Tibial nerve (tissue), 4 donors: Measurements from ENCODE around the gene TTC39B. TPM values are rescaled to one million over a fixed set of nuclear protein-coding genes. Genes with fewer than 3 reads are reported as not detected.
"Not testable (repeated sequence)": the region's sequence is repeated elsewhere in the genome, so short reads cannot be mapped to it uniquely, and the experiment has no call there.

Experiments used
- DNase-seq, 2 donors: peaks; one replicate each; pipeline ENCODE4 v3.0.0-alpha.2; 2019; ENCODE audit warnings: low spot score in 2 of 2
- H3K27ac ChIP-seq, 4 donors: fragments of 200-600 bp; sonication (generic) in 3 of 4; one replicate each; pipeline ENCODE4 v1.5.1; 2017 to 2019; ENCODE audit warnings: mild to moderate bottlenecking in 1 of 4
- H3K27me3 ChIP-seq, 2 donors: fragments of 200-600 bp; sonication (generic) in 1 of 2; one replicate each; pipeline versions ENCODE4 v1.5.1 to v1.6.0; 2017 to 2019
- H3K36me3 ChIP-seq, 3 donors: fragments of 200-600 bp; sonication (generic); one replicate each; pipeline ENCODE4 v1.5.1; 2018 to 2019
- H3K4me1 ChIP-seq, 4 donors: fragments of 200-600 bp; sonication (generic) in 3 of 4; one replicate each; pipeline ENCODE4 v1.5.1; 2017 to 2019
- H3K4me3 ChIP-seq, 4 donors: fragments of 200-600 bp; sonication (generic) in 3 of 4; one replicate each; pipeline ENCODE4 v1.5.1; 2017 to 2019; ENCODE audit warnings: mild to moderate bottlenecking in 1 of 4, moderate library complexity in 1 of 4
- H3K9me3 ChIP-seq, 4 donors: fragments of 200-600 bp; sonication (generic) in 3 of 4; one replicate each; pipeline ENCODE4 v1.5.1; 2017 to 2019
- CTCF ChIP-seq, 5 experiments: fragments of 200-600 bp in 3 of 5; fragments of 450-650 bp in 2 of 5; sonication (generic) in 3 of 5; IDR thresholded peaks; one replicate each; pipeline ENCODE4 v1.5.1; 2016 to 2019; ENCODE audit warnings: antibody characterized with exemption in 5 of 5, mild to moderate bottlenecking in 3 of 5, moderate library complexity in 2 of 5
- EP300 ChIP-seq, 2 donors: sonication (generic); formaldehyde crosslinking; IDR thresholded peaks; one replicate each; pipeline ENCODE4 v1.6.1; 2017; ENCODE audit warnings: antibody characterized with exemption in 2 of 2, mild to moderate bottlenecking in 1 of 2
- POLR2A ChIP-seq, 2 donors: fragments of 450-650 bp; IDR thresholded peaks; one replicate each; pipeline ENCODE4 v1.6.1; 2017; ENCODE audit warnings: antibody characterized with exemption in 2 of 2, mild to moderate bottlenecking in 2 of 2, moderate library complexity in 2 of 2
- WGBS, 2 donors: methylation state at CpG; one replicate each; pipeline ENCODE4 v1.1.5; 2018; 5-methylcytosine and 5-hydroxymethylcytosine counted together
- total RNA-seq, 4 donors: library from RNA; depleted of rRNA; stranded (reverse); fragments of >200 nt; gene quantifications; one replicate each; pipeline ENCODE4 v1.1.0, GENCODE V29; 2016

Gene TTC39B
- total RNA-seq, 4 donors from 2014 or later = 5.4 to 8.8 (median 7.5) TPM

DNA sequence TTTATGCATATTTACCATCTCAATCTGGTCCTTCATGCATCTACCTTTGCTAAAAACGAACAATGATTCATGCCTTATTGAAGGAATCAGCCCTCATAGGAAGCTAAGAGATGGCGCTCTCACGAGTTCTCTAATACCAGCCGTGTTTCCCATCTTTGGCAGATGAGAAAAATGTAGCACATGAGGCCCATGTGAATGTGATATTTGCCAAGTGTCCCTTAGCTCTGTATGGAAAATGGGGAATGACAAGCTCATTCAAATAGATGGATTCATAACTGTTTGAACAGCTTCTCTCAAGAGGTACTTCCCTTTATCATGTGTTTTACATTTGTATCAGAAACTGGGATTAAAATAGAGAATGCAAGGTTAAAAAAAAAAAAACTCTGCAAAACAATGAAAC is 66.1 kb downstream of the TTC39B start:
- H3K27ac ChIP-seq = no peak overlapping the region
- no peak for DNase-seq
- peaks cover 0 to 10% (median 0%) of the 10 kb centered on the region in 4 donors for H3K9me3 ChIP-seq
- no peaks in the 10 kb centered on the region for H3K36me3 ChIP-seq
- no peak for TF ChIP-seq EP300 (IDR thresholded peaks at IDR 0.05)
- no peak for TF ChIP-seq POLR2A (IDR thresholded peaks at IDR 0.05)
- no peak for TF ChIP-seq CTCF (IDR thresholded peaks at IDR 0.05)
- no peak overlapping the region for H3K4me3 ChIP-seq
- no peaks in the 10 kb centered on the region for H3K27me3 ChIP-seq
- WGBS, 2 donors = 80 to 81% methylated on average over 4 of the region's 4 CpGs
- peaks cover 0 to 32% (median 0%) of the 10 kb centered on the region in 4 donors for H3K4me1 ChIP-seq

- Histone ChIP-seq H3K36me3 (no peaks in the 10 kb centered on the region), H3K9me3 (peaks cover 0 to 13% (median 0%) of the 10 kb centered on the region in 4 donors), H3K27ac (peak overlapping the region in 2 of 4 donors; percentile 22 to 48), H3K4me1 (peaks cover 0 to 32% (median 0%) of the 10 kb centered on the region in 4 donors), H3K27me3 (no peaks in the 10 kb centered on the region), H3K4me3 (no peak overlapping the region)
- WGBS, 2 donors = 62 to 63% methylated on average over 2 of the region's 2 CpGs
- TF ChIP-seq EP300 (IDR thresholded peaks at IDR 0.05) (no peak), POLR2A (IDR thresholded peaks at IDR 0.05) (no peak), CTCF (IDR thresholded peaks at IDR 0.05) (no peak)
- DNase-seq = no peak
Observed at GRCh38 chr9:15239816-15240215, 67.2 kb downstream of the TTC39B start.

DNA sequence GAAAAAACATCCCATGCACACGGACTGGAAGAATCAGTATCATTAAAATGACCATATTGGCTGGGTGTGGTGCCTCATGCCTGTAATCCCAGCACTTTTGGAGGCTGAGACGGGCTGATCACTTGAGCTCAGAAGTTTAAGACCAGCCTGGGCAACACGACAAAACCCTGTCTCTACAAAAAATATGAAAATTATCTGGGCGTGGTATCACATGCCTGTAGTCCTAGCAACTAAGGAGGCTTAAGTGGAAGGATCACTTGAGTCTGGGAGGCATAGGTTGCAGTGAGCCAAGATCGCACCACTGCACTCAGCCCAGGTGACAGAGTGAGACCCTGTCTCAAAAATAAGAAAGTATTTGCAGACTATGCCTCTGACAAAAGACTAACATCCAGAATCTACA is 68.4 kb downstream of the TTC39B start:
- TF ChIP-seq CTCF (IDR thresholded peaks at IDR 0.05) (no peak), POLR2A (IDR thresholded peaks at IDR 0.05) (no peak), EP300 (IDR thresholded peaks at IDR 0.05) (no peak)
- no peaks in the 10 kb centered on the region for H3K36me3 ChIP-seq
- H3K9me3 ChIP-seq = peaks cover 0 to 13% (median 0%) of the 10 kb centered on the region in 4 donors
- no peak overlapping the region for H3K27ac ChIP-seq
- WGBS, 2 donors = 86 to 91% methylated on average over 5 of the region's 5 CpGs
- no peaks in the 10 kb centered on the region for H3K27me3 ChIP-seq
- no peak overlapping the region for H3K4me3 ChIP-seq
- H3K4me1 ChIP-seq = peaks cover 0 to 23% (median 0%) of the 10 kb centered on the region in 4 donors
- no peak for DNase-seq

GRCh38 chr9:15235658-15236057 is 71.4 kb downstream of the TTC39B start:
- Histone ChIP-seq H3K9me3 (peaks cover 0 to 13% (median 0%) of the 10 kb centered on the region in 4 donors), H3K27ac (no peak overlapping the region), H3K4me1 (peaks cover 0 to 10% (median 0%) of the 10 kb centered on the region in 4 donors), H3K27me3 (no peaks in the 10 kb centered on the region), H3K4me3 (no peak overlapping the region), H3K36me3 (no peaks in the 10 kb centered on the region)
- no peak for TF ChIP-seq EP300 (IDR thresholded peaks at IDR 0.05)
- TF ChIP-seq CTCF (IDR thresholded peaks at IDR 0.05) = no peak
- TF ChIP-seq POLR2A (IDR thresholded peaks at IDR 0.05) = no peak
- no peak for DNase-seq
- WGBS, 2 donors = 88 to 95% methylated on average over 2 of the region's 2 CpGs

- WGBS, 2 donors = 98% methylated on average over 23 to 24 of the region's 41 CpGs
- not testable (repeated sequence) for H3K27me3 ChIP-seq, H3K4me3 ChIP-seq, H3K27ac ChIP-seq, H3K4me1 ChIP-seq, H3K36me3 ChIP-seq, DNase-seq
- peaks cover 0 to 13% (median 0%) of the 10 kb centered on the region in 4 donors for H3K9me3 ChIP-seq
Observed at GRCh38 chr9:15233941-15234490, 73.0 kb downstream of the TTC39B start.

DNA sequence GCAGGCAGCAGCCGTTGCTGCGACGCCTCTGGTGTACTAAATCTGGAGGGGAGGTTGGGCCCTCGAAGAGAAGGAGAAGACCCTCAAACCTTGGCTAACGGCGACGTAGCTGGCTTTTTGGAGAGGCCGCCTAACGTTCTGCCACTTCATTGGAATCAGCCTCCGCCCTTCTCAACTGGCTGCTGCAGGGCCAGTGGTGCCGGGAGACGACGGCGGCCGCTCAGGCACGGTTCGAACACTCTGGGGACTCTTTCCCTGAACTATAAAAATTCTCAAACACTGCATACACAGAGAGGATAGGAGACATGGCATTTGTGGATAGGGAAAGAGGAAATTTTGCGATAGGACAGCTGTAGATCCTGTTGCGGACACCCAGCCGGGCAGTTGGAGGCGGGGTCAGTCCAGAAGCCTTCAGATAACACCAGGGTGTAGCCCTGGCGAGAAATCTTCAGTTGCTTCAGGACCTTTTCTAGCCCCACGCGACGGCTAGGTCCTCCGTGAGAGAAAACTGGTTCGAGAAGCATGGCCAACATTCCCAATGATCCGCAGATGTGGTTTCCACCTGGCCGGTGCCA is 74.2 kb downstream of the TTC39B start:
- H3K9me3 ChIP-seq, H3K4me1 ChIP-seq, H3K36me3 ChIP-seq, H3K27me3 ChIP-seq, DNase-seq, H3K4me3 ChIP-seq, H3K27ac ChIP-seq: not testable (repeated sequence)
- WGBS, 2 donors = 95 to 96% methylated on average over 29 of the region's 29 CpGs
